Putamen (tissue), 1 donor: ENCODE results near the gene PRKG2.
"Not testable (repeated sequence)": the region's sequence is repeated elsewhere in the genome, so short reads cannot be mapped to it uniquely, and the experiment has no call there.

Experiments
- DNase-seq: peaks from one replicate; pipeline ENCODE4 v3.0.0-alpha.2; 2016; ENCODE audit warnings: low spot score

The PRKG2 gene

GRCh38 chr4:81162752-81163458, 52.1 kb downstream of the PRKG2 start:
- no peak for DNase-seq

GRCh38 chr4:81153714-81154323, 61.2 kb downstream of the PRKG2 start:
- DNase-seq = not testable (repeated sequence)

- DNase-seq = no peak
Measured at GRCh38 chr4:81152839-81153713, 61.9 kb downstream of the PRKG2 start.

GRCh38 chr4:81149976-81150375, 65.0 kb downstream of the PRKG2 start:
- DNase-seq = no peak

- DNase-seq = no peak
Measured at GRCh38 chr4:81148576-81148975, 66.4 kb downstream of the PRKG2 start.

- no peak for DNase-seq
Measured at GRCh38 chr4:81146466-81146865, 68.6 kb downstream of the PRKG2 start.

GRCh38 chr4:81143183-81143582, 71.8 kb downstream of the PRKG2 start:
- no peak for DNase-seq

GRCh38 chr4:81142744-81143143, 72.3 kb downstream of the PRKG2 start:
- no peak for DNase-seq

GRCh38 chr4:81137894-81138293, 77.1 kb downstream of the PRKG2 start:
- DNase-seq = no peak

GRCh38 chr4:81137446-81137845, 77.6 kb downstream of the PRKG2 start:
- DNase-seq = no peak

GRCh38 chr4:81136161-81136905, 78.7 kb downstream of the PRKG2 start:
- no peak for DNase-seq

GRCh38 chr4:81135501-81135900, 79.5 kb downstream of the PRKG2 start:
- DNase-seq = no peak

GRCh38 chr4:81131563-81131962, 83.5 kb downstream of the PRKG2 start:
- no peak for DNase-seq

GRCh38 chr4:81131066-81131465, 84.0 kb downstream of the PRKG2 start:
- no peak for DNase-seq

GRCh38 chr4:81130569-81130968, 84.5 kb downstream of the PRKG2 start:
- DNase-seq = no peak

- no peak for DNase-seq
Measured at GRCh38 chr4:81120055-81120454, 95.0 kb downstream of the PRKG2 start.

- no peak for DNase-seq
Measured at GRCh38 chr4:81118086-81118485, 96.9 kb downstream of the PRKG2 start.

GRCh38 chr4:81116566-81116965, 98.5 kb downstream of the PRKG2 start:
- DNase-seq = no peak

GRCh38 chr4:81113024-81113423, 102.0 kb downstream of the PRKG2 start:
- DNase-seq = no peak

GRCh38 chr4:81109356-81109755, 105.7 kb downstream of the PRKG2 start:
- no peak for DNase-seq

GRCh38 chr4:81106150-81106549, 108.9 kb downstream of the PRKG2 start:
- no peak for DNase-seq

- no peak for DNase-seq
Measured at GRCh38 chr4:81102107-81102506, 112.9 kb downstream of the PRKG2 start.
